Stimulated activated CD8-positive, alpha-beta memory T cell treated with anti-CD3 and anti-CD28 coated beads, Interleukin-4, amount 100 ng/mL, for 24 hours (primary cell): ENCODE data around the gene ADCY2.

Source experiments
- DNase-seq: peaks from one replicate; pipeline ENCODE4 v3.0.0-alpha.2; 2020; ENCODE audit warnings: low read depth

ADCY2 gene

GRCh38 chr5:7667216-7667767 is 271.4 kb downstream of the ADCY2 start:
- DNase-seq = no peak

- DNase-seq = no peak
Measured at GRCh38 chr5:7668161-7668560, 272.2 kb downstream of the ADCY2 start.

GRCh38 chr5:7668627-7669026 is 272.7 kb downstream of the ADCY2 start:
- DNase-seq = no peak

- no peak for DNase-seq
Measured at GRCh38 chr5:7671381-7671993, 275.5 kb downstream of the ADCY2 start.

GRCh38 chr5:7673658-7674057 is 277.7 kb downstream of the ADCY2 start:
- DNase-seq = no peak

GRCh38 chr5:7676455-7676854 is 280.5 kb downstream of the ADCY2 start:
- DNase-seq = no peak

GRCh38 chr5:7678030-7678429 is 282.1 kb downstream of the ADCY2 start:
- DNase-seq = no peak

- no peak for DNase-seq
Measured at GRCh38 chr5:7679663-7680062, 283.7 kb downstream of the ADCY2 start.

GRCh38 chr5:7680260-7680659 is 284.3 kb downstream of the ADCY2 start:
- no peak for DNase-seq

GRCh38 chr5:7682379-7682778 is 286.4 kb downstream of the ADCY2 start:
- no peak for DNase-seq

GRCh38 chr5:7683753-7684152 is 287.8 kb downstream of the ADCY2 start:
- no peak for DNase-seq

- DNase-seq = no peak
Measured at GRCh38 chr5:7684826-7685225, 288.9 kb downstream of the ADCY2 start.

GRCh38 chr5:7686794-7687193 is 290.9 kb downstream of the ADCY2 start:
- DNase-seq = no peak

- no peak for DNase-seq
Measured at GRCh38 chr5:7690557-7690956, 294.6 kb downstream of the ADCY2 start.

- no peak for DNase-seq
Measured at GRCh38 chr5:7705261-7705660, 309.3 kb downstream of the ADCY2 start.

GRCh38 chr5:7705736-7706135 is 309.8 kb downstream of the ADCY2 start:
- DNase-seq = no peak

GRCh38 chr5:7706256-7706655 is 310.3 kb downstream of the ADCY2 start:
- DNase-seq = no peak

- DNase-seq = no peak
Measured at GRCh38 chr5:7714119-7714518, 318.2 kb downstream of the ADCY2 start.

- no peak for DNase-seq
Measured at GRCh38 chr5:7714697-7715096, 318.8 kb downstream of the ADCY2 start.

GRCh38 chr5:7717691-7718090 is 321.8 kb downstream of the ADCY2 start:
- no peak for DNase-seq

GRCh38 chr5:7728076-7728475 is 332.1 kb downstream of the ADCY2 start:
- DNase-seq = no peak

- DNase-seq = no peak
Measured at GRCh38 chr5:7741415-7742065, 345.6 kb downstream of the ADCY2 start.

- DNase-seq = no peak
Measured at GRCh38 chr5:7742241-7742656, 346.3 kb downstream of the ADCY2 start.
